GM10847 (cell line): ENCODE results near the gene NBAS.

Experiments used
- POLR2A ChIP-seq: IDR thresholded peaks from 2 replicates; pipeline ENCODE4 v1.6.1; 2011; ENCODE audit not compliant: insufficient read length; ENCODE audit errors: extremely low read depth

Gene NBAS

DNA sequence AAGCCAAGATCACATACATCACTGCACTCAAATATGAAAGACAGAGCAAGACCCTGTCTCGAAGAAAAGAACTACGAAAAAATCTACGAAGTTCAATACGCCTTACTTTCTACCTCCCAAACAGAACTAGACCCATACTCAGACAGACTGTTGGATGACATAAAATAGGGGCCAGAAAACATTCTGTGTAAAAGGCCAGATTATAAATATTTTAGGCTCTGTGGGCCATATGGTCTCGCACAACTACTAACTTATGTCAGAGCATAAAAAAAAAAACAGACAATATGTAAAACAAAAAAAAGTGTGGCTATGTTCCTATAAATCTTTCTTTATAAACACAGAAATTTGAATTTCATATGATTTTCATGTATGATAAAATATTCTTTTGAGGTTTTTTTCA lies 40.8 kb downstream of the NBAS start:
- TF ChIP-seq POLR2A: no peak

DNA sequence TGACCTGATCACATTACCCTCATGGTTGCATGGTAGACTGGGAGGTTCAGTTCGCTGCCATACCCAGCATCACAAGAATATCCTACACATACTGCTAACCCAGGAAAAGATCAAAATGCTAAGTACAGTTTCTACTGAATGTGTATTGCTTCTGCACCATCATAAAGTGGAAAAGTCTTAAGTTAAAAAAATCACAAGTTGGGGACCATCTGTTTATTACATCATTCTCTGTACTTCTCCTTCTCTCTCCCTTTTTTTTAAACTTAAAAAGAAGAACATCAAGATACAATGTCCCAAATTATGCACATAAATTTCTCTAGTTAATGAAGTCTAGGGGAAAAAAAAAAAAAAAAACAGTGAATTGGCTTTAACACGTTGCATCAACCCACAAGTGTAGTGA lies 43.3 kb downstream of the NBAS start:
- no peak for TF ChIP-seq POLR2A

DNA sequence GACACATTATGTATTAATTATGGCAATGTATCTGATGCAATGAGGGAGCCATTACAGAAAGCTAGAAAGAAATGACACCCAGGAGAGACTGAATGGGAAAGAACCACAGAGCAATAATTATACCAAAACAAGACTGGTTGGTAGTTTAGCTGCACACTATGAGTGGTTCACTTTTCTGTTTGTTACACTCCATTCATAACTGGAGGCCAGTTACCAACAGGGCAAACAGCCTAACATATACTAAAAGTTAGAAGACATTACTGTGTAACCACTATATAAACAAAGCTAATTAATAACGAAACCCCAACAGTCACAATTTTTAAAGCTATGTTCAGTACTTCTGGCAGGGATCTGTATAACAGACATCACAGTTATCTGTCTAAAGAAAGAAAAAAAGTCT lies 49.4 kb downstream of the NBAS start:
- TF ChIP-seq POLR2A: no peak

DNA sequence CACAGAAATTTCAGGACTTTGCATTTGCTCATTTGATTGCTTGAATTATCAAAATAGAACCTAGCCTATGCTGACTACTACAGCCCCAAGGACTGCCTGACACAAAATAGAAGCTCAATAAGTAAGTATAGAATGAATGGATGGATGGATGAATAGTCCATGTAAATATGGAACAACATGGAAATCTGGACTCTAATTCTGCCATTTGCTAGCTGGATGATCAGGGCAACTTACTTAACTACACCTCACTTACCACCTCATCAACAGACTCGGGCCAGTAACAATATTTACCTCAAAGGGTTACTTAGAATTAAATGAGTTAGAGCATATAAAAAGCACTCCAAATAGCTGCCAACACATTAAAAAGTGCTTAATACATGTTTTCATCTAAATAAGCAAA lies 50.6 kb downstream of the NBAS start:
- TF ChIP-seq POLR2A: no peak

DNA sequence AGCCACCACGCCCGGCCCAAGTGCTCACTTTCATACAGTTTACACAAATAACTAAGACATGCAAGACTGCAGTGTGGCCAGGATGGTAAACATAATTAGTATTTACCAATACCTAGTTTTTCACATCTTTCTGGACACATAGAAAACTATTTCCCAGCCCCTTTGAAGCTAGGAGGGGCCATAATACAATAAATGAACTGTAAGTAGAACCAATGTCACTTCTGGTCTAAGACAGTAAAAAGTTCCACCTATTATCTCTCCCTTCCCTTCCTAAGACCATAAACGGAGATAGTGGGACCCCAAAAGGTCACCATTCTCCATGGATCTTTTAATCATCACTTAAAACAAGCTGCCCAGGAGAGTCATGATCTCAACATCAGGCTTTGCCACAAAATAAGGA lies 51.0 kb downstream of the NBAS start:
- no peak for TF ChIP-seq POLR2A

DNA sequence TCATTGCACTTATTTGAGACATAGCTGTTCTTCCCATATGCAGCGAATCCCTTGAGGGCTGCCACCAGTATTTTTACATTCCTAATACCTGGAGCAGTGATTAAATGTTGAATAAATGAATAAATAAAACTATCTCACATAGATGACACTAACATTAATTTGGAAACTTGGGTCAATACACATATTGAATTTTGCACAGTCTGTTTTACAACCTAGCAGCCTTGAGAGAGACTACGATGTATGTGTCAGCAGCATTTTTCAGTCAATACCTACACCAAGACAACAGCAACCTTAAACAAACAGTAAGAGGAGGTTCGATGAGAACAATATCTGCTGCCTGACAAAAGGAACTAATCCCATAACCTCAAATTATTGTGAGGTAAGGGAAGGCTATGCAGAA lies 53.4 kb downstream of the NBAS start:
- no peak for TF ChIP-seq POLR2A

DNA sequence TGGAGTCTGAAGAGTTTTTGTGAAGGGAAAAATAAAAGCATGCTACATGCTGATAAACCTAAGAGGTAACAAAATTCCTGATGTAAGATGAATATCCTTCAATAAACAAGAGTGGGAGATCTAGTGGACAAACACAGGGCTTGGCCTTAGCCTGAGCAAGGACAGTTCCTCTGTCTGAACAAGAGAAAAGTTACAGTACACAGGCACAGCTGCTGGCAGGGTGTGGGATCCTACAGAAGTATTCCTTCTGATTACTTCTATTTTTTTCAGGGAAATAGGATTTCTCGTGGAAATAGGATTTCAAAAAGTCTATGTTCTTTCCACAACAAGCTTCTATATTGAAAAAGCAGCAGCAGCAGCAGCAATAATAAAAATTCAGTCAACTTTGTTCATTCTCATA lies 54.1 kb downstream of the NBAS start:
- no peak for TF ChIP-seq POLR2A

DNA sequence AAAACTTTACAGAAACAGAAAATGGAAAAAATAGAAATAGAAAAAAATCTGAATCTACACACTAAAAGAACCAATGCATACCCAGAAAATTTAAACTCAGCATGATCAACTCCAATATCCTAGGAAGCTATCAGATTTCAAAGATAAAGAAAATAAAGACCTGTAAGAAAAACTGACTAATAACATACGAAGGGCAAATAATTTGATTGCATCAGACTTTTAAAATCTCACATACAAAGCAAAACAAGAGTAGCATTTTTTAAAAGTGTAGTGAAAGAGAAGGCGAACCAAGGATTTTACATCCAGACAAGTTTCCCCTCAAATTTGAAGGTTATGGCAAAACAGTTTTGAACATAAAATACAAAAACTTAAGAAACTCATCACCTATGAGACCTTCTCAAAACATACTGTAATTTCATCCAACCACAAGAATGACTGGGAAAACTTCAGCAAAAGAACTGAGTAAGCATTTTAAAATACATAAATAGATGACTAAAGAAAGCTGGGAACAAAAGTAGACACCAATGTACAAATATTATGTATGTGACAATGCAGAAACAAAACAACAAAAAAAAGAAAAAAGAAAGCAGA lies 54.8 kb downstream of the NBAS start:
- no peak for TF ChIP-seq POLR2A

DNA sequence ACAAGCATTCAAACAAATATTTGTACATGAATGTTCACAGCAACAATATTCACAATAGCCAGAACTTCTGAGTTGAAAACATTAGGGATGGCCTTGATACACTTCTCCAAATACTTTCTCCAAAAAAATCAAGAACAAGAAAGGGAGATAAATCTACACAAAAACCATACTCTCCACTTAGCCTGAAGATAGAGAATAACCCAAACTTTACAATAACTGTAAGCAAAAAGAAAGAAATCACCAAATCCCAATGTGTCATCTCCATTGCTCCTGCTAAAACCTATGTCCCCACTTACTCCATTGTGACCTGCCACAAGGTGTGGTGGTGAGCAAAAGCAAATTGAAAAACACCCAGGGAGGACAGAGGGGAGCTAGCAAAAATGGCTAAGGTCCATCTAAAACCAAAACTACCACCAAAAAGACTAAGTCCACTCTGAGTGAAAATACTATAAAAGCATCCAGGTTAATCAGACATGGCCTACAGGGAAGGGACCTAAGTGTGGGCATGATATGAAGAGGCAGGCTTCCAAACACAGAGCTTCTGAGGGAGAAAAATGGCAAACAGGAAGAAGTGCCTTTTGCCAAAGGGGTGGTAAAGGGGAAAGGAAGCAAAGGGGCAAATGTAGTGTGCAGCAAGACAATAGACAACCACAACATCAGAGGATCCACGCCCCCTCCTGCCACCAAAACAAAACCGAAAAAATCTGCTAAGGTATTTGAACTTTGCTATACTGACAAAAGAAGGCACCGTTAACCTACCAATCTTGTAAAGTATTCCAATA lies 56.1 kb downstream of the NBAS start:
- no peak for TF ChIP-seq POLR2A

DNA sequence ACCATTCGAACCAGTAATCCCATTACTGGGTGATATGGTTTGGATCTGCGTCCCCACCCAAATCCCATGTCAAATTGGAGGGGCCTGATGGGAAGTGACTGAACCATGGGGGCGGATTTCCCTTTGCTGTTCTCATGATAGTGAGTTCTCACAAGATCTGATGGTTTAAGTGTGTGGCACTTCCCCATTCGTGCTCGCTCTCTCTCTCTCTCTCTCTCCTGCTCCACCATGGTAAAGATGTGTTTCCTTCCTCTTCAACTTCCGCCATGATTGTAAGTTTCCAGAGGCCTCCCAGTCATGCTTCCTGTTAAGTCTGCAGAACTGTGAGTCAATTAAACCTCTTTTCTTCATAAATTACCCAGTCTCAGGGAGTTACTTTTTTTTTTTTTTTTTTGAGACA lies 62.6 kb downstream of the NBAS start:
- TF ChIP-seq POLR2A: no peak

DNA sequence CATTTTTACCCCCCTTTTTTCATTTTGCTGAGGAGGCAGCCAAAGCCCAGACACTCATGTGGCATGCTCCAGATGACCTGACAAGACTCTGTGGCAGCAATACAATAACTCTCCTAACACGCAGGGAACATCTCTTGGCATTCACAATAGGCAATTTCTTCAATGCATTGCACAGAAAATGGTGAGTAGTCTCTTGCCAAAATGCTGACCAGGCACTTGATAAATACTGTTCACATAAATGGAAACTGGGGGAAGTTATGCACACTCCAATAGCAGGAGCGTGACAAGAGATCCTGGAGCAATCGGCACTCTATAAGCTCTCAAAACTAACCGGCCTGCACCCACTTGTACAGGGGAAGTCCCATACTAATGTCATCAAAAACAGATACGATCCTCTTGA lies 66.3 kb downstream of the NBAS start:
- TF ChIP-seq POLR2A: no peak

DNA sequence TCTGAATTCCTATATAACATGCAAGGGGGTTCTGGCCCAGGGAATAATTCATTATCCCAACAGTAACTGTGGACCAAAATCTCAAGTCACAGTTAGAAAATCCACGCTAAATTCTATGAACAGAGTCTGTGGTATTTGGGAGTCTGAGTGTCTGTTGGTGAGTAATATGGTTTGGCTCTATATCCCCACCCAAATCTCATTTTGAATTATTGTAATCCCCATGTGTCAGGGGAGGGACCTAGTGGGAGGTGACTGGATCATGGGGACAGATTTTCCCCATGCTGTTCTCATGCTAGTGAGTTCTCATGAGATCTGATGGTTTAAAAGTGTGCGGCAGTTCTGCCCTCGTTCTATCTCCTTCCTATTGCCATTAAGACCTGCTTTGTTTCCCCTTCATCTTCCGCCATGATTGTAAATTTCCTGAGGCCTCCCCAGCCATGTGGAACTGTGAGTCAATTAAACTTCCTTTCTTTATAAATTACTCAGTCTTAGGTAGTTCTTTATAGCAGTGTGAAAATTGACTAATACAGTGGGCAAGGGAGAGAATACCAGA lies 68.3 kb downstream of the NBAS start:
- TF ChIP-seq POLR2A: no peak

DNA sequence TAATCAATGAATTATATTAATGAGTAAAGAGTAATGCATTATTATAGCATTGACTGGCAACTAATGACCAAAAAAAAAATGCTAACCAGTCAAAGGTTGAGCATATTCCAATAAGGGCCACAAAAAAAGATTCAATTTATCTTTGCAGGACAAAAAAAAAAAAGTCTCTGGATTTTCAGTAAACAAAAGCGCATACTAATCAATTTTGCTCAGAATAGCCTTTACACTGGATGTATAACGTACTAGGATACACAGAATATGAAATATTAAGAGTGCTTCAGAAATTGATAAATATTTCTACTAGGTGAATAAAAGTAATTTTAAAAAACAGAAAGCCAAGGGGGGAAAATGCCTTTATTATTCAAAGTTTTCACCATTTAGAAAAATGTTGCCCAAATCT lies 74.4 kb downstream of the NBAS start:
- no peak for TF ChIP-seq POLR2A

DNA sequence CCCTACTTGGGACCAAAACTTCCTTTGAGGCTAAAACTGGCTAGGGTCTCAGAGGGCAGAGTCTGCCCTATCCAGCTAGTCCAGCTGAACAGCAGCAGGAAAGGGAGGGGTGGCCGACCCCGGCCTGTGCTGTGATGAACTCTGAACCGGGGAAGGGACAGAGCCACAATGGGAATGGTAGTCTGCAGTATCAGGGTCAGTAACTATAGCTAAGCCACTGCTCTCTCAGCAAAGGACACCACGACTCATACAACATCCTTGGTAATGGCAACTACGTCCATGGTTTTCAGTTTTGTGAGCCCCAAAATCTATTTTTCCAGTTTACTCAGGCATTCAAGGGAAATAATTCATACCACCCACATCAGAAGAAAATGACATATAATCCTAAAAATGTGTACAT lies 75.2 kb downstream of the NBAS start:
- no peak for TF ChIP-seq POLR2A

DNA sequence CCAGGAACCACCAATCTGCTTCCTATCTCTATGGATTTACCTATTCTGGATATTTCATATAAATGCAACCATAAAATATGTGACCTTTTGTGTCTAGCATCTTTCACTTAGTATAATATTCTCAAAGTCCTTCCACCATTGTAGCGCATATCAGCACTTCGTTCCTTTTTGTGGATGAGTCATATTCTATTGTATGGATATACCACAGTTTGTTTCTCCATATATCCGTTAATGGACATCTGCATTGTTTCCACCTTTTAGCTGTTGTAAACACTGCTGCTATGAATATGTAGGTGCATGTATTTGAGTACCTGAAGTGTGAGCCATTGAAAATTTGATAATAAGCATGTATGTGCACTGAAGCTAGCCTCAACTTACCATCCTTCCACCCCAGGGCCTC lies 80.1 kb downstream of the NBAS start:
- TF ChIP-seq POLR2A: no peak

DNA sequence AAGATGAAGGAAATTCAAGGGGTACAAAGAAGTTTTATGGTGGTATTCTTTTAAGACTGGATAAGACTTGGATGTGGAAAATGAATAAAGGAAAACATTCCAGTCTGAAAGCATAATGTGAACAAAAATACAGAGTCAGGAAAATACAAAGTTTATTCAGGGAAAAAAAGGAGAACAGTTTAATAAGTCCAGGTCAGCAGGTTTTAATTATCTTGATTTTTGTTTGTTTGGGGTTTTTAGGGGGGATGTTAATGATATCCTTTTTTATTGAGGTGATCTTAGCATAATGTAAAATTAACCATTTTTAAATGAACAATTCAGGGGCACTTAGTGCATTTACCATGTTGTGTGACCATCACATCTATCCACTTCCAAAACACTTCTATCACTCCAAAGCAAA lies 80.6 kb downstream of the NBAS start:
- TF ChIP-seq POLR2A: no peak

DNA sequence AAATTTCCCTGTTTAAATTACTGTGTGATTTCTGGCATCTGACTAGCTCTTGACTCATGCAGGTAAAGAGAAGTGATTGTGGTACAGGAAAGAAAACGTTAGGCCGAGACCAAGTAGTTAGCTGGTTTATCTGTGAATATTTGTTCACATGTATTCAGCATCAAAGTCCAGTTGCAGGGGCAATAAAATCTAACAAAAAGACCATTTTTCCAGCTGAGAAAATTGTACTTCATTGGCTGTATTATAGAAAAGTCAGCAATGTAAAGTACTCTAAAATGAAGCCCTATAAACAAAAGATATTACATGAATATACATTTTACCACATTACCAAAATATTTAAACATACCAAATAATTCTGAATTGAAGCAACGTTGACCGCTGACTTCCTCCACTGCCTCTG lies 88.3 kb downstream of the NBAS start:
- no peak for TF ChIP-seq POLR2A
